Esophagus muscularis mucosa (tissue), 3 donors: ENCODE data around the gene FAM111A.

Experiments used
- POLR2A ChIP-seq: fragments of 450-650 bp; IDR thresholded peaks from one replicate; pipeline ENCODE4 v1.6.1; 2017; ENCODE audit warnings: antibody characterized with exemption, moderate library complexity, mild to moderate bottlenecking, low read depth
- TF ChIP-seq, protein P1 (sequence below), 3 experiments: fragments of 200-600 bp in 2 of 3; fragments of 450-650 bp in 1 of 3; sonication (generic) in 2 of 3; IDR thresholded peaks; one replicate each; pipeline ENCODE4 v1.5.1; 2017 to 2019; ENCODE audit warnings: antibody characterized with exemption in 3 of 3, mild to moderate bottlenecking in 2 of 3, moderate library complexity in 1 of 3

- TF ChIP-seq, protein P1, sequence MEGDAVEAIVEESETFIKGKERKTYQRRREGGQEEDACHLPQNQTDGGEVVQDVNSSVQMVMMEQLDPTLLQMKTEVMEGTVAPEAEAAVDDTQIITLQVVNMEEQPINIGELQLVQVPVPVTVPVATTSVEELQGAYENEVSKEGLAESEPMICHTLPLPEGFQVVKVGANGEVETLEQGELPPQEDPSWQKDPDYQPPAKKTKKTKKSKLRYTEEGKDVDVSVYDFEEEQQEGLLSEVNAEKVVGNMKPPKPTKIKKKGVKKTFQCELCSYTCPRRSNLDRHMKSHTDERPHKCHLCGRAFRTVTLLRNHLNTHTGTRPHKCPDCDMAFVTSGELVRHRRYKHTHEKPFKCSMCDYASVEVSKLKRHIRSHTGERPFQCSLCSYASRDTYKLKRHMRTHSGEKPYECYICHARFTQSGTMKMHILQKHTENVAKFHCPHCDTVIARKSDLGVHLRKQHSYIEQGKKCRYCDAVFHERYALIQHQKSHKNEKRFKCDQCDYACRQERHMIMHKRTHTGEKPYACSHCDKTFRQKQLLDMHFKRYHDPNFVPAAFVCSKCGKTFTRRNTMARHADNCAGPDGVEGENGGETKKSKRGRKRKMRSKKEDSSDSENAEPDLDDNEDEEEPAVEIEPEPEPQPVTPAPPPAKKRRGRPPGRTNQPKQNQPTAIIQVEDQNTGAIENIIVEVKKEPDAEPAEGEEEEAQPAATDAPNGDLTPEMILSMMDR (IDR thresholded peaks at IDR 0.05), result no peak
- no peak for TF ChIP-seq POLR2A
Observed at GRCh38 chr11:59189986-59190385, 47.3 kb downstream of the FAM111A start.
